Fibroblast of lung (primary cell): ENCODE data around the gene ARMC9.

Experiments
- EZH2 ChIP-seq: IDR thresholded peaks from 2 replicates; pipeline ENCODE4 v1.5.1; 2012; ENCODE audit warnings: low read length, control low read depth, mild to moderate bottlenecking; ENCODE audit errors: missing control alignments
- TF ChIP-seq, protein P1 (sequence below), 2 donors: IDR thresholded peaks in 1 of 2; conservative IDR thresholded peaks in 1 of 2; 1 replicate in 1 of 2; 2 replicates in 1 of 2; pipeline ENCODE4 v1.5.1; 2011 to 2012; ENCODE audit warnings: low read length in 2 of 2, control low read depth in 1 of 2, inconsistent platforms in 1 of 2, low read depth in 1 of 2, mild to moderate bottlenecking in 1 of 2

GRCh38 chr2:231250698-231251097, 52.3 kb downstream of the ARMC9 start:
- TF ChIP-seq EZH2, result no peak
- TF ChIP-seq, protein P1, sequence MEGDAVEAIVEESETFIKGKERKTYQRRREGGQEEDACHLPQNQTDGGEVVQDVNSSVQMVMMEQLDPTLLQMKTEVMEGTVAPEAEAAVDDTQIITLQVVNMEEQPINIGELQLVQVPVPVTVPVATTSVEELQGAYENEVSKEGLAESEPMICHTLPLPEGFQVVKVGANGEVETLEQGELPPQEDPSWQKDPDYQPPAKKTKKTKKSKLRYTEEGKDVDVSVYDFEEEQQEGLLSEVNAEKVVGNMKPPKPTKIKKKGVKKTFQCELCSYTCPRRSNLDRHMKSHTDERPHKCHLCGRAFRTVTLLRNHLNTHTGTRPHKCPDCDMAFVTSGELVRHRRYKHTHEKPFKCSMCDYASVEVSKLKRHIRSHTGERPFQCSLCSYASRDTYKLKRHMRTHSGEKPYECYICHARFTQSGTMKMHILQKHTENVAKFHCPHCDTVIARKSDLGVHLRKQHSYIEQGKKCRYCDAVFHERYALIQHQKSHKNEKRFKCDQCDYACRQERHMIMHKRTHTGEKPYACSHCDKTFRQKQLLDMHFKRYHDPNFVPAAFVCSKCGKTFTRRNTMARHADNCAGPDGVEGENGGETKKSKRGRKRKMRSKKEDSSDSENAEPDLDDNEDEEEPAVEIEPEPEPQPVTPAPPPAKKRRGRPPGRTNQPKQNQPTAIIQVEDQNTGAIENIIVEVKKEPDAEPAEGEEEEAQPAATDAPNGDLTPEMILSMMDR (conservative IDR thresholded peaks at IDR 0.05 in 1 of 2, IDR thresholded peaks at IDR 0.05 in 1 of 2; ENCODE audit: low read depth in 1 of 2, low read length in 2 of 2), result no peak
